PFSK-1 (cell line): ENCODE measurements around the gene GNB1L.

Source experiments
- FOXP2 ChIP-seq: optimal IDR thresholded peaks from 2 replicates; pipeline ENCODE3; 2011; ENCODE audit warnings: borderline replicate concordance, control low read depth, inconsistent platforms; ENCODE audit not compliant: insufficient read depth; ENCODE audit errors: extremely low read length, extremely low read depth
- POLR2AphosphoS5 ChIP-seq: IDR thresholded peaks from 2 replicates; pipeline ENCODE4 v1.6.1; 2012; ENCODE audit warnings: low read depth, mild to moderate bottlenecking, control low read depth, low read length, moderate library complexity
- SIN3A ChIP-seq: IDR thresholded peaks from 2 replicates; pipeline ENCODE4 v1.6.1; 2012; ENCODE audit warnings: mild to moderate bottlenecking, low read length, moderate library complexity, borderline replicate concordance; ENCODE audit not compliant: insufficient read depth
- TAF1 ChIP-seq: IDR thresholded peaks from 2 replicates; pipeline ENCODE4 v1.6.1; 2012; ENCODE audit warnings: low read length, control low read depth, borderline replicate concordance; ENCODE audit not compliant: insufficient read depth
- TF ChIP-seq, protein P1 (sequence below), 2 experiments: IDR thresholded peaks; 2 replicates each; pipeline versions ENCODE4 v1.6.1 to v1.8.0; 2011 to 2012; ENCODE audit warnings: low read depth in 2 of 2, low read length in 2 of 2, control low read depth in 1 of 2, inconsistent platforms in 1 of 2, mild to moderate bottlenecking in 1 of 2, moderate library complexity in 1 of 2; ENCODE audit not compliant: insufficient read depth in 1 of 2

DNA sequence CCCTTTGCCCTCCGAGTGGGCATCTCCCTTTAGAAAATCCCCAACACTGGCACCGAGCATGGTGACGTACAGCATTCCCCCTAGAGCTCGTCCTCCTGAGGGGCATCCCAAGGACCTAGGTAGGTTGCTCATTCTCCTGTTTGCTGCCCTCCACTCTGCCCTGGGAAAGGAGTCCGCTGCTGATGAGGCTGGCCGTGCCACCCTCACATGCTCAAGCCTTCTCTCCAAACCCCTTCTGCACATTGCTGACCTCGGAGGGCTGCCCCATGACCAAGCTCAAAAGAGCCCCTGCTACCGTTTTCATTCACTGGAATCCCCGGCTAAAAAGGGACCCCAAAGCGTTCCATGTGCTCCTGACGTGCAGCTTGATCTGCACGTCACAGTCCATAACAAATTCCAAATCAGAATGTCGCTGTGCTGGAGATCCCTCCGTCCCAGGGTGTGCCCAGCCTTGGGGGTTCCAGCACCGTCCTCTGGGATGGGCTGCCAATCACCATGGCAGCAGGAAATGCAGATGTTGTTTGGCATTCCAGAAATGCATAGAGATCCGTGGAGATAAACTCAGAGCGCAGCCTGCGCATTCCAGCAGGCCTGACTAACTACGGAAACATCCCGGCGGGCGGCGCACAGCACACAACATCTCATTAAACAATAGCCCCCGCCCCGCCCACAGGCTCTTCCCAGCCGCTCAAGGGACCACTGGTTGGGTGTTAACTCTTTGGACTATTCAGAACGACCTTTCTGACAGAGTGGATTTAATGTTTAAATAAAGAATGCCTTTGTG lies 26.3 kb upstream of the GNB1L start:
- TF ChIP-seq, protein P1, sequence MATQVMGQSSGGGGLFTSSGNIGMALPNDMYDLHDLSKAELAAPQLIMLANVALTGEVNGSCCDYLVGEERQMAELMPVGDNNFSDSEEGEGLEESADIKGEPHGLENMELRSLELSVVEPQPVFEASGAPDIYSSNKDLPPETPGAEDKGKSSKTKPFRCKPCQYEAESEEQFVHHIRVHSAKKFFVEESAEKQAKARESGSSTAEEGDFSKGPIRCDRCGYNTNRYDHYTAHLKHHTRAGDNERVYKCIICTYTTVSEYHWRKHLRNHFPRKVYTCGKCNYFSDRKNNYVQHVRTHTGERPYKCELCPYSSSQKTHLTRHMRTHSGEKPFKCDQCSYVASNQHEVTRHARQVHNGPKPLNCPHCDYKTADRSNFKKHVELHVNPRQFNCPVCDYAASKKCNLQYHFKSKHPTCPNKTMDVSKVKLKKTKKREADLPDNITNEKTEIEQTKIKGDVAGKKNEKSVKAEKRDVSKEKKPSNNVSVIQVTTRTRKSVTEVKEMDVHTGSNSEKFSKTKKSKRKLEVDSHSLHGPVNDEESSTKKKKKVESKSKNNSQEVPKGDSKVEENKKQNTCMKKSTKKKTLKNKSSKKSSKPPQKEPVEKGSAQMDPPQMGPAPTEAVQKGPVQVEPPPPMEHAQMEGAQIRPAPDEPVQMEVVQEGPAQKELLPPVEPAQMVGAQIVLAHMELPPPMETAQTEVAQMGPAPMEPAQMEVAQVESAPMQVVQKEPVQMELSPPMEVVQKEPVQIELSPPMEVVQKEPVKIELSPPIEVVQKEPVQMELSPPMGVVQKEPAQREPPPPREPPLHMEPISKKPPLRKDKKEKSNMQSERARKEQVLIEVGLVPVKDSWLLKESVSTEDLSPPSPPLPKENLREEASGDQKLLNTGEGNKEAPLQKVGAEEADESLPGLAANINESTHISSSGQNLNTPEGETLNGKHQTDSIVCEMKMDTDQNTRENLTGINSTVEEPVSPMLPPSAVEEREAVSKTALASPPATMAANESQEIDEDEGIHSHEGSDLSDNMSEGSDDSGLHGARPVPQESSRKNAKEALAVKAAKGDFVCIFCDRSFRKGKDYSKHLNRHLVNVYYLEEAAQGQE (IDR thresholded peaks at IDR 0.05; ENCODE audit: insufficient read depth in 1 of 2, low read depth in 2 of 2, low read length in 2 of 2), result no peak
- TF ChIP-seq POLR2AphosphoS5, result no peak
- TF ChIP-seq SIN3A, result peak; percentile 77; the same call in 1 of the 2 replicates
- 0 out of 2 replicates have a peak, but pooled peaks have one; percentile 22 for TF ChIP-seq TAF1
- peak; percentile 85 for TF ChIP-seq FOXP2
